Activated CD8-positive, alpha-beta memory T cell treated with anti-CD3 and anti-CD28 coated beads, Interleukin-2, amount 50 U/mL, for 48 hours (primary cell): Measurements from ENCODE around the gene TMPO.
"Not testable (repeated sequence)": the region's sequence is repeated elsewhere in the genome, so short reads cannot be mapped to it uniquely, and the experiment has no call there.

ENCODE experiments used
- DNase-seq: peaks from one replicate; pipeline ENCODE4 v3.0.0-alpha.2; 2020

Gene TMPO

DNA sequence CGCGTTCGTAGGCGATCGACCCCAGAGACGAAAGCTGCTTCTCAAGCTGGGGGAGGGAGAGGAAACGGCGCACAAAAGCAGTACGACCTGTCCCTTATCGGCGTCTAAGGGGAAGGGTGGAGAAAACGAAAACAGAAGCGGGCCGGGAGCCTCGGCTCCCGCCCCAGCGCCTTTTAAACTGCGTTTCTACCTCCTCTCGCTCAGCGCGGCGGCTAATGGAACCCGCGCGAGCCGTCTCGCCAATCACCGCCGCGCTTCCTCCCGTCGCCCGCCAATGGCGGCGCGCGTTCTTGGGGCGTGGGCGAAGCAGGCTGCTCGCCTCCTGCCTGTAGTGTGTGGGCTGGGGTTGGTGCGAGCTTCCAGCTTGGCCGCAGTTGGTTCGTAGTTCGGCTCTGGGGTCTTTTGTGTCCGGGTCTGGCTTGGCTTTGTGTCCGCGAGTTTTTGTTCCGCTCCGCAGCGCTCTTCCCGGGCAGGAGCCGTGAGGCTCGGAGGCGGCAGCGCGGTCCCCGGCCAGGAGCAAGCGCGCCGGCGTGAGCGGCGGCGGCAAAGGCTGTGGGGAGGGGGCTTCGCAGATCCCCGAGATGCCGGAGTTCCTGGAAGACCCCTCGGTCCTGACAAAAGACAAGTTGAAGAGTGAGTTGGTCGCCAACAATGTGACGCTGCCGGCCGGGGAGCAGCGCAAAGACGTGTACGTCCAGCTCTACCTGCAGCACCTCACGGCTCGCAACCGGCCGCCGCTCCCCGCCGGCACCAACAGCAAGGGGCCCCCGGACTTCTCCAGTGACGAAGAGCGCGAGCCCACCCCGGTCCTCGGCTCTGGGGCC is at the start of gene TMPO:
TSS of gene TMPO (plus strand) at position 304 of the 824 bp plus-strand sequence. CDS start at position 582, 278 bp downstream.
- DNase-seq, result peak; percentile 99

- DNase-seq, result peak; percentile 28
Observed at GRCh38 chr12:98465950-98466602, 49.3 kb upstream of the TMPO start.

- no peak for DNase-seq
Observed at GRCh38 chr12:98466640-98467400, 48.6 kb upstream of the TMPO start.

DNA sequence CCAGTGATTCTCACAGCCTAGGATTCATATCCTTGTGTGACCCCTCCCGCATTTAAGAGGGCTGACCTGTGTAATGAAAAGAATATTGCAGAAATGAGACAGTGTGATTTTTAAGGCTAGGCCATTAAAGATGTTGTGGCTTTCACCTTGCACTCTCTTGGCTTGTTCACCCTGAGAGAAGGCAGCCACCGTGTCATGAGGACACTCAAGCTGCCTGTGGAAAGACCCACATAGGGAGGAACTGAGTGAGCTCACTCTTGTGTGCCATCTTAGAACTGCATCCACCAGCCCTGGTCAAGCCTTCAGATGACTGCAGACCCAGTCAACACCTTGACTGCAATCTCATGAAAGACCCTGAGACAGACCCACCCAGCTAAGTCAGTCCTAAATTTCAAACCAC is 46.3 kb upstream of the TMPO start:
- DNase-seq, result peak; percentile 29

DNA sequence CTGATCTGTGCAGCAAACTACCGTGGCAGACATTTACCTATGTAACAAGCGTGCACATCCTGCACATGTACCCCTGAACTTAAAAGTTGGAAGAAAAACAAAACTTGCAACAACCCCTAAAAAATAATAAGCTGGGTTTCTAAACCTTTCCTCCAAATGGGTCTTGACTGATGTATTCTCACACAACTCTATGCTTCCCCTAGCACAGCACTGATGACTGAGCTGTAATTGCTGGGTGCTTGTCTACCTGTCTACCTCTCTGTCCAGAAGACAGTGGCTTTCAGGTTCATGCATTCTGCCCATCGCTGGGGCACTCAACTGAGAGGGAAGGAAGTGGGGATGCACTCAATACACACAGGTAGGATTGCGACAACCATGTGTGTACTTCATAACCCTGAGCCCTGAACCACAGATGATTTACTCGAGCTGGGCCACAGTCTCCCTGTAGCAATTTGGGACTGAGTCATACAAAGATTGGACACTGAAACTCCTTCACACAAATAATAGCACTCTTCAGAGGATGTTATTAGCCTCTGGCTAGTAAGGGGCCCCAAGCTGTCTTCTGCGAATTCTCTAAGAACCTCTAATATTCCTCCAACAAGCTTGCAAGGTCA is 44.8 kb upstream of the TMPO start:
- DNase-seq, result peak; percentile 18

DNA sequence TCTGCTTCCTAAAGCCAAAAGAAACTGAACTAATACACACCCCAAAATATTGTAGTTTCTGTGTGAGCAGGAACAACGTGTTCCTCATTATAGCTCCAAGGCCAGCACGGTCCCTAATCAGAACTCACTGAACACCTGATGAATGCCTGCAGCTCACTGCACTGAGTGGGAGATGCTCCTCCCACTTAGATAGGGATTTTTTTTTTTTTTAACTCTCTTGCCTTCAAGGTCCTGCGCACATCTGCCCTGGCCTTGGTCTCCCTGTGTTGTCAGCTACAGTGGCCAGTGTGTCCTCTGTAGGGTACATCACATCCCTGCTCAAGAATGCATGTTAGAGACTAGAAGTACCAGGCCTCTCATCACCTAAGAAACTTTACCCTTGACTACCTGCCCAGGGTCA is 44.3 kb upstream of the TMPO start:
- DNase-seq, result peak; percentile 23

DNA sequence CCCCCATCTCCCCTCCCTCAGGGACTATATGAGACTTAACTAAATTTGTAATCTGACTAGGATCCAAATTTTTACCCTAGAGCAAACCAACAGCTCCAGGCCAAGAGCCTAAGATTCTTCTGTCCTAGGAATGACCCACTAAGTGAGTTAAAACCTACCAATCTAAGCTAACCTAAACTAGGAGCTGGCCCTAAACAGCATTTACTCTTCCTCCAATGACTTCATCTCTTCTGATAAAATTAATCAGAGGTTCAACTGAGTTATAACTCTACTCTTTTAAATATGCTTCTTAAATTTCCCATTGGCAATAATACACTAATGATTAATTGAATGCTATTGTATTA is 39.9 kb upstream of the TMPO start:
- no peak for DNase-seq

DNA sequence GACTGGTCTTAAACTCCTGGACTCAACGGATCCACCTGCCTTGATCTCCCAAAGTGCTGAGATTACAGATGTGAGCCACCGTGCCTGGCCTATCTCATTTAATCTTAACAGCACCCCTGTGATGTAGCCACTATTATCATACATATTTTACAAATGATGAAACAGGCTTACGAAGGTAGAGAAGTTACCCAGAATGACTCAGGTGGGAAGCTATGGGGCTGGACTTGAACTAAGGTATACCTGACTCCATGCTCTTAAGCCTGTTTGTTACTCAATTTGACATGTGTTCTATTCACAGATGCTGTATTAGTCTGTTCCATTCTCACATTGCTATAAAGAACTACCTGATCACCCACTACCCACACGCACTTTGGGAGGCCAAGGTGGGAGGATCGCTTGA is 36.8 kb upstream of the TMPO start:
- DNase-seq, result no peak

GRCh38 chr12:98483621-98484503 is 31.5 kb upstream of the TMPO start:
- DNase-seq, result no peak

DNA sequence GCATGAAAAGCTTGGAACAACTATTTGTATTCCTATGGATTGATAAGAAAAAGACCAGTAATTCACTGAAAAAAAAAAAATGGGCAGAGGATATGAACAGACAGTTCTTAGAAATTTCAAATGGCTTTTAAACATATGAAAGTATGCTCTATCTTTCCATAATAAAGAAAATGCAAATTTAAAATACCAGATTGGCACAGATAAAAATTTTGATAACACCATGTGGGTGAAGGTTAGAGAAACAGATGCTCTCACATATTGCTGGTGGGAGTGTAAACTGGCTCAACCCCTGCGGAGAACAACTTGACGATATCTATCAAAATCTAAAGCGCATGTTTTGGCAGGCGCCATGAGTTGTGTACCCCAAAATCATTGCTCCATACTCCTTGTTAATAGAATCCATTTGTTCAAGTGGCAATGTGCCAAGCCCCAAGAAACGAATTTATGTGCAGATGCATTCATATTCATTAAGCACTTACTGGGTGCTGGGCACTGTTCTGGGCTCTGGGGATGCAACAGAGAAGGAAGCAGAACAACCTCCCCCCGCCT is 29.5 kb upstream of the TMPO start:
- no peak for DNase-seq

GRCh38 chr12:98488416-98488815 is 27.0 kb upstream of the TMPO start:
- DNase-seq, result not testable (repeated sequence)

- no peak for DNase-seq
Observed at GRCh38 chr12:98489176-98489575, 26.2 kb upstream of the TMPO start.

GRCh38 chr12:98490501-98491453 is 24.6 kb upstream of the TMPO start:
- DNase-seq, result peak; percentile 91

DNA sequence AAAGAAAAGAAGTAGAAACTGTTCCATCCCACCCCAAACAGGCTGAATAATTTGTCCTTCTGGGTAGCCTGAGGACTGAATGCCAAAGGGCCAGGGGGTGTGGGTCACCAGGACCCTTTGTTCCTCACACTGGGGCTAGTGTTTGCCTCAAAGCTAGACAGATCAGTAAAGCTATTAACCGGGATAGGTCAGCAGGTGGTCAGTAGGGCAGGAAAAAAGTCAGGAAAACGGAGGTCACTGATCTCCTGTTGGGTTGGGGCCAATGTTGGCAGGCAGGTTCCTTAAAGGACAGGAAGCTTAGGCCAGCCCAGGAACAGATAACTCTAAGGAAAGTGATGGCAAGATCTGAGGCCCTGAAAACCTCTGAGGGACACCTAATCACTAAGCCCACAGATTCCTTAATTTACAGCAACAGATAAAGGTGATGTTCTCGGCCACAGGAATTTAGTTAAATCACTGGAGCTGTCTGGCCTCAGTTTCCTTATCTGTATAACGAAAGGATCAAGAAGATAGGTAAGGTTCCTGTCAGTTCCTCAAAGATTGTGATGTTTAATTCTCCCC is 22.7 kb upstream of the TMPO start:
- no peak for DNase-seq

GRCh38 chr12:98501266-98501629 is 14.1 kb upstream of the TMPO start:
- DNase-seq, result not testable (repeated sequence)

GRCh38 chr12:98503342-98503591 is 12.1 kb upstream of the TMPO start:
- DNase-seq, result peak; percentile 99

DNA sequence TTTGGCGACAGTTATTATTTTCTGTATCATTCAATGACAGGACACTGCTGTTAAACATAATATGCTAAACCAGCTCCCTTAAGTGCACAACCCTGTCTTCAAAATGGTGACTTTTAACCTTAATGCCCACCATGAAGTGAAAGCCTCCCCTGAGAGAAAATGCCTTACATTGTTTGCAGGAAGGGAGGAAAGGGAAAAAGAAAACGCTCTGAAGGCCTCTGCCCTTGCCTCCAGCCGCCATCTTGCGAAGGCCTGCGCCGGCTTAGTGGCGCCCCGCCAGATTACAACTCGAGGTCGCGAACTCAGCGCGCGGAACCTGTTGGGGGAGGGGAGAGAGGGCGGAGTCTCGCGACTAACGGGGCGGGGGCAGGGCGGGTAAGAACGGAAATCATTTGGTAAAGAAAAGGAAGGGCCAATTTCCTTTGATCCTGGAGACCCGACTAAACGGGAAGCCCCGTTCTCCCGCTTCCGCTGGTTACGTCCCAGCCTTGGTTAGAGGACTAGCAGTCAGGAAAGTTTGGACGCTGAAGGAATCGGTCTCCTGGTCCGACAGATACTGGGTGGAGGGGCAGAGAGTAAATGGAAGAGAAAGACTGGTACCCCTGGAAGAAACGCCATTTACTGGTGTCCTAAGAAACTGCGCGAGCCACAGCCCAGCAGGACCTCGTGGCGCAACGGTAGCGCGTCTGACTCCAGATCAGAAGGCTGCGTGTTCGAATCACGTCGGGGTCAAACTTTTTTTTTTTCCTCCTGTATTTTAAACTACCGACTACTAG is 11.6 kb upstream of the TMPO start:
- peak; percentile 100 for DNase-seq

- no peak for DNase-seq
Observed at GRCh38 chr12:98504368-98504617, 11.1 kb upstream of the TMPO start.

GRCh38 chr12:98509063-98509462 is 6.3 kb upstream of the TMPO start:
- no peak for DNase-seq

DNA sequence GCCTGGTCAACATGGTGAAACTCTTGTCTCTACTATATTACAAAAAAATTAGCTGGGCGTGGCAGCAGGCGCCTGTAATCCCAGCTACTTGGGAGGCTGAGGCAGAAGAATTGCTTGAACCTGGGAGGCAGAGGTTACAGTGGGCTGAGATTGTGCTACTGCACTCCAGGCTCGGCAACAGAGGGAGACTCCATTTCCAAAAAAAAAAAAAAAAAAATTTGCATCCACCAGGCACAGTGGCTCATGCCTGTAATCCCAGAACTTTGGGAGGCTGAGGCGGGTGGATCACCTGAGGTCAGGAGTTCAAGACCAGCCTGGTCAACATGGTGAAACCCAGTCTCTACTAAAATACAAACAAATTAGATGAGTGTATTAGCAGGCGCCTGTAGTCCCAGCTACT is 3.6 kb upstream of the TMPO start:
- DNase-seq, result not testable (repeated sequence)
